ENCODE results near the gene MANSC4. TPM values are rescaled to one million over a fixed set of nuclear protein-coding genes. Genes with fewer than 3 reads are reported as not detected.
"Not testable (repeated sequence)": the region's sequence is repeated elsewhere in the genome, so short reads cannot be mapped to it uniquely, and the experiment has no call there.

MANSC4 gene
- total and polyA plus RNA-seq, 2 donors (not counting 3 experiments of a cell fraction or from before 2014, with no cell fraction given): not detected

GRCh38 chr12:27747111-27747820, 32.8 kb downstream of the MANSC4 start:
- no peaks in the 10 kb centered on the region for H3K9me1 ChIP-seq (replicated peaks; ENCODE audit: control insufficient read depth, extremely low read depth, insufficient read depth, low read length)
- dilution Hi-C loops (cut with MboI; ENCODE audit: extremely low pct_ligation_motif_present, low sequenced_read_pairs) (no loop called here), intact Hi-C loops (cut with micrococcal nuclease) (no loop called here)
- H3K4me3 ChIP-seq (replicated peaks in 1 of 3; ENCODE audit: insufficient read depth in 1 of 3, low read depth in 1 of 3, low read length in 3 of 3): no peak overlapping the region
- POLR2A ChIA-PET: no interaction called here
- BruUV-seq (replicated peaks): no TSS peak
- FAIRE-seq (no peak), DNase-seq (ENCODE audit: low read depth, low spot score) (no peak)
- TF ChIP-seq CTCF (IDR thresholded peaks at IDR 0.05; ENCODE audit: extremely low read depth in 1 of 2, insufficient read depth in 1 of 2, low read depth in 1 of 2, low read length in 2 of 2) (no peak), FOS (IDR thresholded peaks at IDR 0.05; ENCODE audit: borderline replicate concordance, insufficient read depth, low read length) (no peak), POLR2A (IDR thresholded peaks at IDR 0.05; ENCODE audit: low read depth, low read length) (no peak), MAX (IDR thresholded peaks at IDR 0.05; ENCODE audit: insufficient read depth, insufficient read length) (no peak), POLR2AphosphoS5 (IDR thresholded peaks at IDR 0.05; ENCODE audit: insufficient read depth, low read depth, low read length) (no peak), EZH2 (IDR thresholded peaks at IDR 0.05; ENCODE audit: borderline replicate concordance, low read depth, low read length, severe bottlenecking) (no peak), GATA2 (IDR thresholded peaks at IDR 0.05; ENCODE audit: insufficient read depth, insufficient read length, low read depth, low read length) (no peak), MYC (IDR thresholded peaks at IDR 0.05; ENCODE audit: low read depth, low read length) (no peak), JUN (IDR thresholded peaks at IDR 0.05; ENCODE audit: borderline replicate concordance, insufficient read depth, insufficient read length, low read depth) (no peak)
- H3K4me2 ChIP-seq (ENCODE audit: insufficient read depth, low read length): no peak overlapping the region
- H3K9ac ChIP-seq (replicated peaks; ENCODE audit: extremely low read depth, insufficient read depth, low read length): no peak overlapping the region
- H3K4me1 ChIP-seq (ENCODE audit: control insufficient read depth, extremely low read depth, insufficient read depth, low read length): no peaks in the 10 kb centered on the region
- CTCF ChIA-PET: interaction anchor here (1.1 to 1.7 kb wide), 3 partner anchors 8 to 74 kb away, joined by 3 to 8 read pairs (median 5); no protein-coding TSS in a partner anchor
- H3K36me3 ChIP-seq (ENCODE audit: control insufficient read depth in 2 of 2, extremely low read depth in 1 of 2, insufficient read depth in 2 of 2, low read length in 2 of 2): peaks cover 0 to 9% of the 10 kb centered on the region in 2 experiments
- no peaks in the 10 kb centered on the region for H3K9me3 ChIP-seq (replicated peaks; ENCODE audit: control insufficient read depth, insufficient read depth, low read length)
- H3K27ac ChIP-seq (ENCODE audit: insufficient read depth, low read depth, low read length): no peak overlapping the region
- no peaks in the 10 kb centered on the region for H4K20me1 ChIP-seq (replicated peaks; ENCODE audit: control insufficient read depth, extremely low read depth, insufficient read depth, low read length)
- no peaks in the 10 kb centered on the region for H3K27me3 ChIP-seq (ENCODE audit: control insufficient read depth in 2 of 2, insufficient read depth in 2 of 2, low read length in 2 of 2)
- H3K79me2 ChIP-seq (ENCODE audit: control insufficient read depth, insufficient read depth, low read length): peaks cover 9% of the 10 kb centered on the region
- no peak overlapping the region for H2AFZ ChIP-seq (ENCODE audit: low read depth, low read length)

GRCh38 chr12:27745734-27746133, 34.3 kb downstream of the MANSC4 start:
- H3K9me1 ChIP-seq (replicated peaks; ENCODE audit: control insufficient read depth, extremely low read depth, insufficient read depth, low read length); H4K20me1 ChIP-seq (replicated peaks; ENCODE audit: control insufficient read depth, extremely low read depth, insufficient read depth, low read length); H3K9me3 ChIP-seq (replicated peaks; ENCODE audit: control insufficient read depth, insufficient read depth, low read length); H3K4me1 ChIP-seq (ENCODE audit: control insufficient read depth, extremely low read depth, insufficient read depth, low read length); dilution Hi-C loops (cut with MboI; ENCODE audit: extremely low pct_ligation_motif_present, low sequenced_read_pairs); H3K36me3 ChIP-seq (ENCODE audit: control insufficient read depth in 2 of 2, extremely low read depth in 1 of 2, insufficient read depth in 2 of 2, low read length in 2 of 2); FAIRE-seq; H2AFZ ChIP-seq (ENCODE audit: low read depth, low read length); H3K4me2 ChIP-seq (ENCODE audit: insufficient read depth, low read length); POLR2A ChIA-PET; H3K27me3 ChIP-seq (ENCODE audit: control insufficient read depth in 2 of 2, insufficient read depth in 2 of 2, low read length in 2 of 2); DNase-seq (ENCODE audit: low read depth, low spot score); H3K79me2 ChIP-seq (ENCODE audit: control insufficient read depth, insufficient read depth, low read length); H3K4me3 ChIP-seq (replicated peaks in 1 of 3; ENCODE audit: insufficient read depth in 1 of 3, low read depth in 1 of 3, low read length in 3 of 3); BruUV-seq (replicated peaks); intact Hi-C loops (cut with micrococcal nuclease); H3K27ac ChIP-seq (ENCODE audit: insufficient read depth, low read depth, low read length); H3K9ac ChIP-seq (replicated peaks; ENCODE audit: extremely low read depth, insufficient read depth, low read length): not testable (repeated sequence)
- CTCF ChIA-PET: interaction anchor here (0.5 to 1.7 kb wide), 4 partner anchors 9 to 75 kb away, joined by 3 to 5 read pairs (median 4); no protein-coding TSS in a partner anchor

Data from endothelial cell of umbilical vein (primary cell).